ENCODE data around the gene BCAS3. TPM values are rescaled to one million over a fixed set of nuclear protein-coding genes. Genes with fewer than 3 reads are reported as not detected.

BCAS3 gene
- total RNA-seq, 1 donor from 2014 or later = 75.9 TPM

GRCh38 chr17:61084260-61084659 is 406.6 kb downstream of the BCAS3 start:
- no peak for TF ChIP-seq CTCF (IDR thresholded peaks at IDR 0.05)
- no peak overlapping the region for H3K4me3 ChIP-seq
- H3K9me3 ChIP-seq = no peaks in the 10 kb centered on the region
- H3K36me3 ChIP-seq = no peaks in the 10 kb centered on the region
- no peaks in the 10 kb centered on the region for H3K27me3 ChIP-seq
- intact Hi-C loops (cut with DNase I) = no loop called here
- H3K27ac ChIP-seq = no peak overlapping the region
- H3K4me1 ChIP-seq = no peaks in the 10 kb centered on the region
- DNase-seq (ENCODE audit: low spot score in 2 of 2) = no peak

GRCh38 chr17:61087024-61087423 is 409.4 kb downstream of the BCAS3 start:
- TF ChIP-seq CTCF (IDR thresholded peaks at IDR 0.05) = no peak
- H3K36me3 ChIP-seq = no peaks in the 10 kb centered on the region
- no peaks in the 10 kb centered on the region for H3K4me1 ChIP-seq
- H3K9me3 ChIP-seq = peaks cover 0 to 2% of the 10 kb centered on the region in 2 donors
- intact Hi-C loops (cut with DNase I) = no loop called here
- no peak overlapping the region for H3K4me3 ChIP-seq
- no peak for DNase-seq (ENCODE audit: low spot score in 2 of 2)
- H3K27ac ChIP-seq = no peak overlapping the region
- H3K27me3 ChIP-seq = no peaks in the 10 kb centered on the region

- no peaks in the 10 kb centered on the region for H3K4me1 ChIP-seq
- intact Hi-C loops (cut with DNase I) = no loop called here
- DNase-seq (ENCODE audit: low spot score in 2 of 2) = no peak
- H3K27ac ChIP-seq = no peak overlapping the region
- H3K36me3 ChIP-seq = no peaks in the 10 kb centered on the region
- H3K4me3 ChIP-seq = no peak overlapping the region
- H3K9me3 ChIP-seq = peaks cover 0 to 6% of the 10 kb centered on the region in 2 donors
- TF ChIP-seq CTCF (IDR thresholded peaks at IDR 0.05) = no peak
- H3K27me3 ChIP-seq = no peaks in the 10 kb centered on the region
These were observed 410.9 kb downstream of the BCAS3 start for GRCh38 chr17:61088556-61088955.

- no peak overlapping the region for H3K4me3 ChIP-seq
- peaks cover 0 to 6% of the 10 kb centered on the region in 2 donors for H3K9me3 ChIP-seq
- DNase-seq (ENCODE audit: low spot score in 2 of 2) = no peak
- no peaks in the 10 kb centered on the region for H3K4me1 ChIP-seq
- TF ChIP-seq CTCF (IDR thresholded peaks at IDR 0.05) = no peak
- H3K27ac ChIP-seq = no peak overlapping the region
- H3K27me3 ChIP-seq = no peaks in the 10 kb centered on the region
- intact Hi-C loops (cut with DNase I) = no loop called here
- no peaks in the 10 kb centered on the region for H3K36me3 ChIP-seq
These were observed 413.4 kb downstream of the BCAS3 start for GRCh38 chr17:61091096-61091495.

- intact Hi-C loops (cut with DNase I) = no loop called here
- no peak overlapping the region for H3K27ac ChIP-seq
- H3K27me3 ChIP-seq = no peaks in the 10 kb centered on the region
- no peak for TF ChIP-seq CTCF (IDR thresholded peaks at IDR 0.05)
- no peaks in the 10 kb centered on the region for H3K9me3 ChIP-seq
- H3K4me1 ChIP-seq = no peaks in the 10 kb centered on the region
- H3K4me3 ChIP-seq = no peak overlapping the region
- no peak for DNase-seq (ENCODE audit: low spot score in 2 of 2)
- no peaks in the 10 kb centered on the region for H3K36me3 ChIP-seq
These were observed 420.1 kb downstream of the BCAS3 start for GRCh38 chr17:61097781-61098180.

GRCh38 chr17:61106354-61106753 is 428.7 kb downstream of the BCAS3 start:
- no peaks in the 10 kb centered on the region for H3K27me3 ChIP-seq
- H3K4me1 ChIP-seq = peaks cover 0 to 6% of the 10 kb centered on the region in 2 donors
- H3K27ac ChIP-seq = no peak overlapping the region
- no peak for TF ChIP-seq CTCF (IDR thresholded peaks at IDR 0.05)
- intact Hi-C loops (cut with DNase I) = no loop called here
- DNase-seq (ENCODE audit: low spot score in 2 of 2) = no peak
- no peaks in the 10 kb centered on the region for H3K36me3 ChIP-seq
- H3K4me3 ChIP-seq = no peak overlapping the region
- H3K9me3 ChIP-seq = no peaks in the 10 kb centered on the region
